ENCODE measurements around the gene FGF12.

The FGF12 gene

GRCh38 chr3:192161661-192162060, 565.7 kb downstream of the FGF12 start:
- no peak for TF ChIP-seq CTCF (IDR thresholded peaks at IDR 0.05; ENCODE audit: unreplicated experiment in 3 of 3)
- H3K4me3 Mint-ChIP-seq, result no peak overlapping the region
- H3K36me3 Mint-ChIP-seq (ENCODE audit: low read depth), result no peaks in the 10 kb centered on the region
- no peaks in the 10 kb centered on the region for H3K9me3 Mint-ChIP-seq
- H3K27ac Mint-ChIP-seq, result no peak overlapping the region
- no peaks in the 10 kb centered on the region for H3K27me3 Mint-ChIP-seq (ENCODE audit: low read depth)
- H3K4me1 Mint-ChIP-seq, result no peaks in the 10 kb centered on the region

GRCh38 chr3:192156382-192156781, 571.0 kb downstream of the FGF12 start:
- Mint-ChIP-seq H3K36me3 (ENCODE audit: low read depth) (no peaks in the 10 kb centered on the region), H3K27ac (no peak overlapping the region), H3K4me1 (peaks cover 3% of the 10 kb centered on the region), H3K9me3 (no peaks in the 10 kb centered on the region), H3K4me3 (peak overlapping the region; percentile 1 to 50 (median 27)), H3K27me3 (ENCODE audit: low read depth) (no peaks in the 10 kb centered on the region)
- no peak for TF ChIP-seq CTCF (IDR thresholded peaks at IDR 0.05; ENCODE audit: unreplicated experiment in 3 of 3)

GRCh38 chr3:192155194-192155593, 572.1 kb downstream of the FGF12 start:
- TF ChIP-seq CTCF (IDR thresholded peaks at IDR 0.05; ENCODE audit: unreplicated experiment in 3 of 3), result no peak
- Mint-ChIP-seq H3K9me3 (no peaks in the 10 kb centered on the region), H3K36me3 (ENCODE audit: low read depth) (no peaks in the 10 kb centered on the region), H3K4me3 (peak overlapping the region; percentile 79 to 86 (median 83)), H3K4me1 (peaks cover 3% of the 10 kb centered on the region), H3K27ac (peak overlapping the region in 1 of 3 experiments; percentile 49), H3K27me3 (ENCODE audit: low read depth) (no peaks in the 10 kb centered on the region)

- Mint-ChIP-seq H3K27ac (no peak overlapping the region), H3K27me3 (ENCODE audit: low read depth) (no peaks in the 10 kb centered on the region), H3K4me3 (no peak overlapping the region), H3K9me3 (peaks cover 8% of the 10 kb centered on the region), H3K36me3 (ENCODE audit: low read depth) (no peaks in the 10 kb centered on the region), H3K4me1 (no peaks in the 10 kb centered on the region)
- no peak for TF ChIP-seq CTCF (IDR thresholded peaks at IDR 0.05; ENCODE audit: unreplicated experiment in 3 of 3)
These were observed 594.1 kb downstream of the FGF12 start for GRCh38 chr3:192133271-192133670.

GRCh38 chr3:192130534-192131132, 596.7 kb downstream of the FGF12 start:
- H3K4me3 Mint-ChIP-seq, result no peak overlapping the region
- no peaks in the 10 kb centered on the region for H3K36me3 Mint-ChIP-seq (ENCODE audit: low read depth)
- H3K4me1 Mint-ChIP-seq, result no peaks in the 10 kb centered on the region
- no peak overlapping the region for H3K27ac Mint-ChIP-seq
- TF ChIP-seq CTCF (IDR thresholded peaks at IDR 0.05; ENCODE audit: unreplicated experiment in 3 of 3), result peak; percentile 23 to 49 (median 37)
- H3K27me3 Mint-ChIP-seq (ENCODE audit: low read depth), result no peaks in the 10 kb centered on the region
- H3K9me3 Mint-ChIP-seq, result peaks cover 8% of the 10 kb centered on the region

GRCh38 chr3:192129586-192129985, 597.8 kb downstream of the FGF12 start:
- no peak overlapping the region for H3K27ac Mint-ChIP-seq
- H3K9me3 Mint-ChIP-seq, result peaks cover 8% of the 10 kb centered on the region
- no peaks in the 10 kb centered on the region for H3K4me1 Mint-ChIP-seq
- TF ChIP-seq CTCF (IDR thresholded peaks at IDR 0.05; ENCODE audit: unreplicated experiment in 3 of 3), result no peak
- no peaks in the 10 kb centered on the region for H3K36me3 Mint-ChIP-seq (ENCODE audit: low read depth)
- no peak overlapping the region for H3K4me3 Mint-ChIP-seq
- no peaks in the 10 kb centered on the region for H3K27me3 Mint-ChIP-seq (ENCODE audit: low read depth)
